ENCODE measurements around the gene ECM1. TPM values are rescaled to one million over a fixed set of nuclear protein-coding genes. Genes with fewer than 3 reads are reported as not detected.

The ECM1 gene
- total RNA-seq, 1 donor from 2014 or later, result 2.8 TPM

DNA sequence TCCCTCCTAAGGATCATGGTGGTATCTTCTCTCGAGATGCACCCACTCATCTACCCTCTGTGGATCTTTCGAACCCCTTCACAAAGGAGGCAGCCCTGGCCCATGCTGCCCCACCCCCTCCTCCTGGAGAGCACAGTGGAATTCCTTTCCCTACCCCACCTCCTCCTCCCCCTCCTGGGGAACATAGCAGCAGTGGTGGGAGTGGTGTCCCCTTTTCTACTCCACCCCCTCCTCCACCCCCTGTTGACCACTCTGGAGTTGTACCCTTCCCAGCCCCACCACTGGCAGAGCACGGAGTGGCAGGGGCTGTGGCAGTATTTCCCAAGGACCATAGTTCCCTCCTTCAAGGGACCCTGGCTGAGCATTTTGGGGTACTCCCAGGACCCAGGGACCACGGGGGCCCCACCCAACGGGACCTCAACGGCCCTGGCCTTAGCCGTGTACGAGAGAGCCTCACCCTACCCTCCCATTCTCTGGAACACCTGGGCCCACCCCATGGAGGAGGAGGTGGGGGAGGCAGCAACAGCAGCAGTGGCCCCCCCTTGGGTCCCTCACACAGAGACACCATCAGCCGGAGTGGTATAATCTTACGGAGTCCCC, 35.2 kb upstream of the ECM1 start:
- no peak overlapping the region for H3K27ac Mint-ChIP-seq (ENCODE audit: unreplicated experiment)
- H3K4me1 Mint-ChIP-seq (ENCODE audit: low read depth, unreplicated experiment), result no peaks in the 10 kb centered on the region
- H3K36me3 Mint-ChIP-seq (ENCODE audit: unreplicated experiment), result peaks cover 9% of the 10 kb centered on the region
- TF ChIP-seq, protein P1, sequence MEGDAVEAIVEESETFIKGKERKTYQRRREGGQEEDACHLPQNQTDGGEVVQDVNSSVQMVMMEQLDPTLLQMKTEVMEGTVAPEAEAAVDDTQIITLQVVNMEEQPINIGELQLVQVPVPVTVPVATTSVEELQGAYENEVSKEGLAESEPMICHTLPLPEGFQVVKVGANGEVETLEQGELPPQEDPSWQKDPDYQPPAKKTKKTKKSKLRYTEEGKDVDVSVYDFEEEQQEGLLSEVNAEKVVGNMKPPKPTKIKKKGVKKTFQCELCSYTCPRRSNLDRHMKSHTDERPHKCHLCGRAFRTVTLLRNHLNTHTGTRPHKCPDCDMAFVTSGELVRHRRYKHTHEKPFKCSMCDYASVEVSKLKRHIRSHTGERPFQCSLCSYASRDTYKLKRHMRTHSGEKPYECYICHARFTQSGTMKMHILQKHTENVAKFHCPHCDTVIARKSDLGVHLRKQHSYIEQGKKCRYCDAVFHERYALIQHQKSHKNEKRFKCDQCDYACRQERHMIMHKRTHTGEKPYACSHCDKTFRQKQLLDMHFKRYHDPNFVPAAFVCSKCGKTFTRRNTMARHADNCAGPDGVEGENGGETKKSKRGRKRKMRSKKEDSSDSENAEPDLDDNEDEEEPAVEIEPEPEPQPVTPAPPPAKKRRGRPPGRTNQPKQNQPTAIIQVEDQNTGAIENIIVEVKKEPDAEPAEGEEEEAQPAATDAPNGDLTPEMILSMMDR (IDR thresholded peaks at IDR 0.05; ENCODE audit: partially characterized antibody, unreplicated experiment), result no peak
- peaks cover 2% of the 10 kb centered on the region for H3K9me3 Mint-ChIP-seq (ENCODE audit: unreplicated experiment)
- DNase-seq, result no peak
- peaks cover 2% of the 10 kb centered on the region for H3K27me3 Mint-ChIP-seq (ENCODE audit: unreplicated experiment)
- H3K4me3 Mint-ChIP-seq (ENCODE audit: unreplicated experiment), result no peak overlapping the region

DNA sequence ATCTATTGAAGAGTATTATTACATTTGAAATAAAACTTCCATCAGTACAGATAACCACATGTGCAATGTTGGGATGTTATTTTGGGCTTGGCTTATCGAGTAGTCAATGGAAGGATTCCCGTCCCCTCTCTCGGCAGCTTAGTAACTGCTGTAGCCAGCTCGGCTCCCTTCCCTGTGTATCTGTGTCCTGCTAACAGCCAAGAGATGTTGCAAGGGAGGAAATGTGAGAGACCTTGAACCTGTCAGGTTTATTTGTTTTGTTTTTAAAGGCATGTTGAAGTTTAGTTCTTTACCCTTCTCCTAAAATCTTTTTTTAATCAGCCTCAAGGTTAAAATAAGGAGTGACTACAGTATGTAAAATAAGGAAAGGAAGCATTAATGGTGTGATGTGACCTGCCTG, 34.2 kb upstream of the ECM1 start:
- TF ChIP-seq, protein P1 (IDR thresholded peaks at IDR 0.05; ENCODE audit: partially characterized antibody, unreplicated experiment), result no peak

DNA sequence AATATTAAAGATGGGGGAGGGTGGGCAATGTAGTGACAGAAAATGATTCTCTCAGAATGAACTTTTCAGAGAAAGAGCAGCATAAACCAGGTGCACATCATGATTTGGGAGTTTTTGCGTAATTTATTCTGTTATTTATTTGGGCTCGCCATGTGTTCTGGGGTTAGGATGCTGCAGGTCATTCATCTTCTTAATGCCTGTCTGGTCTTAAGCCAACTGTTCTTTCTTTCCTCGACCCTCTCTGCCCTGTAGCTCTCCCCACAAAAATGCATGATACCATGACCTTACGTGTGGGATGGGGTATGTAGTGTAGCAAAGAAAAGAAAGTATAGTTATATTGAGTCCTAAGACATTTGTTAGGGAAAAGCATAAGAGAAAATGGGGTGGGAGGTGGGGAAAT, 33.0 kb upstream of the ECM1 start:
- Mint-ChIP-seq H3K9me3 (ENCODE audit: unreplicated experiment) (peaks cover 2% of the 10 kb centered on the region), H3K27ac (ENCODE audit: unreplicated experiment) (no peak overlapping the region), H3K4me3 (ENCODE audit: unreplicated experiment) (no peak overlapping the region), H3K27me3 (ENCODE audit: unreplicated experiment) (peaks cover 2% of the 10 kb centered on the region), H3K36me3 (ENCODE audit: unreplicated experiment) (peaks cover 9% of the 10 kb centered on the region), H3K4me1 (ENCODE audit: low read depth, unreplicated experiment) (no peaks in the 10 kb centered on the region)
- no peak for DNase-seq
- TF ChIP-seq, protein P1 (IDR thresholded peaks at IDR 0.05; ENCODE audit: partially characterized antibody, unreplicated experiment), result no peak

More for the DNA sequence above, 34.2 kb upstream of the ECM1 start:
- H3K4me1 Mint-ChIP-seq (ENCODE audit: low read depth, unreplicated experiment), result no peaks in the 10 kb centered on the region
- H3K36me3 Mint-ChIP-seq (ENCODE audit: unreplicated experiment), result peaks cover 9% of the 10 kb centered on the region
- DNase-seq, result no peak
- no peak overlapping the region for H3K27ac Mint-ChIP-seq (ENCODE audit: unreplicated experiment)
- peaks cover 2% of the 10 kb centered on the region for H3K27me3 Mint-ChIP-seq (ENCODE audit: unreplicated experiment)
- peaks cover 2% of the 10 kb centered on the region for H3K9me3 Mint-ChIP-seq (ENCODE audit: unreplicated experiment)
- H3K4me3 Mint-ChIP-seq (ENCODE audit: unreplicated experiment), result no peak overlapping the region

DNA sequence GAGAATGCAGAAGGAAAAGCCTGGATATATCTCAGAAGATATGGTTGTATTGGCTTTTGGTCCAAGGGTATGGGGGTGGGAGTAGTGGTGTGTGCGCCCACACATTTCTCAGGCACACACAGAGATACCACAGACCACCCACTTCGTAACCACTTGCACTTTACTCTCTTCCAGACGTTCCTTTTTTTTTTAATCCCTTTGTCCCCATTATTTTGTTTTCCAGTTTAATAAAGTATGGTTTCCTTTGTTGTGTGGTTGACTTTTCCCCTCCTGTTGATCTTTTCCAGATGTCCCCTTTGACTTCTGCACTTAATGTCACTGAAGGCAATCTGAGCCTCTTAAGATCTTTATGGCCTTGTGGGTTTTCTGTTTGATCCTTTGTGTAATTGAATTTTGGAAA, 31.2 kb upstream of the ECM1 start:
- Mint-ChIP-seq H3K27ac (ENCODE audit: unreplicated experiment) (no peak overlapping the region), H3K27me3 (ENCODE audit: unreplicated experiment) (peaks cover 2% of the 10 kb centered on the region), H3K4me1 (ENCODE audit: low read depth, unreplicated experiment) (no peaks in the 10 kb centered on the region), H3K36me3 (ENCODE audit: unreplicated experiment) (no peaks in the 10 kb centered on the region), H3K4me3 (ENCODE audit: unreplicated experiment) (no peak overlapping the region), H3K9me3 (ENCODE audit: unreplicated experiment) (no peaks in the 10 kb centered on the region)
- no peak for DNase-seq
- TF ChIP-seq, protein P1 (IDR thresholded peaks at IDR 0.05; ENCODE audit: partially characterized antibody, unreplicated experiment), result no peak

DNA sequence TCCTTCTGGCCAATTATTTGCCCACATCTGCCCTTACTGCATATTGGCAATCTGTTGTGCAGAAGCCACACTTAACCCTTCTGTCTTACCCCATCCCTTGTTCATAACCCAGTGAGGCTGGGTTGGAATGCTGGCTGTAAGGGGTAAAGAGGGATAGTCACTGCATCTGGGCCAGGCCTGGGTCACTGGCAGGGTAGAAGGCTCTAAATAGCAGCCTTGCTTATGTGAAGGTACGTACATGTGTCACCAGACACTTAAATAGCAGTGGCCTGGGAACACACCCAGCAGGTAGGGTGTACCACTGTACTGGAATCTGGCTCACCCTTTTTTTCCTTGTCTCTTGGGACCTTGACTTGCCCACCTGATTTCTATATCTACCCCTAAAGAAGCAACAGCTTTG, 30.6 kb upstream of the ECM1 start:
- TF ChIP-seq, protein P1 (IDR thresholded peaks at IDR 0.05; ENCODE audit: partially characterized antibody, unreplicated experiment), result no peak
- Mint-ChIP-seq H3K36me3 (ENCODE audit: unreplicated experiment) (no peaks in the 10 kb centered on the region), H3K4me3 (ENCODE audit: unreplicated experiment) (no peak overlapping the region), H3K9me3 (ENCODE audit: unreplicated experiment) (no peaks in the 10 kb centered on the region), H3K27ac (ENCODE audit: unreplicated experiment) (no peak overlapping the region), H3K4me1 (ENCODE audit: low read depth, unreplicated experiment) (no peaks in the 10 kb centered on the region), H3K27me3 (ENCODE audit: unreplicated experiment) (peaks cover 2% of the 10 kb centered on the region)
- DNase-seq, result no peak

Data from glutamatergic neuron (in vitro differentiated cells).